ENCODE measurements around the gene PSRC1.

- TF ChIP-seq CTCF (IDR thresholded peaks at IDR 0.05) = no peak
- TF ChIP-seq ZFX (IDR thresholded peaks at IDR 0.05; ENCODE audit: borderline replicate concordance) = no peak
These were observed 23.9 kb upstream of the PSRC1 start, which contains the start of gene MYBPHL for GRCh38 chr1:109306832-109307273.

Measured in 22Rv1 (cell line).